D721Med (cell line): ENCODE results near the gene ZNF214.

ENCODE experiments used
- DNase-seq: peaks from one replicate; pipeline ENCODE4 v3.0.0; 2011; ENCODE audit warnings: low spot score; ENCODE audit not compliant: insufficient read length
- FAIRE-seq: peaks from 2 replicates; lab custom pipeline; 2011; peaks lifted over from hg19 to GRCh38; lab: Jason Lieb, UNC
- CTCF ChIP-seq: IDR thresholded peaks from 2 replicates; pipeline ENCODE4 v1.5.1; 2012; ENCODE audit warnings: mild to moderate bottlenecking, control low read depth; ENCODE audit not compliant: insufficient read depth; ENCODE audit errors: missing control alignments

ZNF214 gene

GRCh38 chr11:7016011-7016410, 4.1 kb downstream of the ZNF214 start:
- FAIRE-seq = no peak
- TF ChIP-seq CTCF = no peak
- no peak for DNase-seq

DNA sequence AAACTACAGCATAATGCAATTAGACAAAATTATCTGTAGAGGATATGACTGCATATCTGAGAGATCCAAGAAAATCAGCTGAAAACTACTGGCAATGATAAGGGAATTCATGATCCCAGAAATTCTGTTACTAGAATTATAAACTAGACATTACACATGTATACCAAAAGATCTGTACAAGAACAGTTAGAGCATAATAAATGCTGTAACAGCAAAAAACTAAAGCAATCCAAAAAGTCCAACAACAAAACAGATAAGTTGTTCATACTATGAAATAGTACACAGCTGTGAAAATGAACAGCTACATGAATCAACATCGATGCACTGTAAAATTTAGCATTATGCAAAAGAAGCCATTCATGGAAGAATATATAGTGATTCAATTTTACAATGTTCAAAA, 6.0 kb downstream of the ZNF214 start:
- no peak for FAIRE-seq
- no peak for DNase-seq
- no peak for TF ChIP-seq CTCF

DNA sequence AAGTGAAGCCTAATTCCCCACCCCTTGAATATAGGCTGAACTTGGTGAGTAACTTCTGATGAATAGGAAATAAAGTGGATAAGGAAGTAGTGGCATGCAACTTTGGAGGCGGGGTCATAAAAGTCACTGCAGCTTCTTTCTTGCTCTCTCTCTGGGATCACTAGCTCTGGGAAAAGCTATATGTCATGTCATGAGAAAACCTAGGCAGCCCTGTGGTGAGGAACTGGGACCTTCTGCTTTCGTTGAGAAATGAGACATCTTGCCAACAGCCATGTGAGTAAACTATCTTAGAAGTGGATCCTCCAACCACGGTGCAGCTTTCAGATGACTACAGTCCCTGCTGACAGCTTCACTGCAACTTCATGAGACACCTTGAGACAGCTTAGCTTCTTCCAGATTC, 15.7 kb downstream of the ZNF214 start:
- TF ChIP-seq CTCF = no peak
- FAIRE-seq (no peak), DNase-seq (no peak)

- FAIRE-seq (no peak), DNase-seq (no peak)
- no peak for TF ChIP-seq CTCF
These were observed 24.4 kb downstream of the ZNF214 start for GRCh38 chr11:6995703-6996102.

- FAIRE-seq = no peak
- TF ChIP-seq CTCF = no peak
- DNase-seq = no peak
These were observed 27.4 kb downstream of the ZNF214 start for GRCh38 chr11:6992457-6993417.

GRCh38 chr11:6992026-6992425, 28.1 kb downstream of the ZNF214 start:
- no peak for DNase-seq
- no peak for TF ChIP-seq CTCF
- FAIRE-seq = no peak

DNA sequence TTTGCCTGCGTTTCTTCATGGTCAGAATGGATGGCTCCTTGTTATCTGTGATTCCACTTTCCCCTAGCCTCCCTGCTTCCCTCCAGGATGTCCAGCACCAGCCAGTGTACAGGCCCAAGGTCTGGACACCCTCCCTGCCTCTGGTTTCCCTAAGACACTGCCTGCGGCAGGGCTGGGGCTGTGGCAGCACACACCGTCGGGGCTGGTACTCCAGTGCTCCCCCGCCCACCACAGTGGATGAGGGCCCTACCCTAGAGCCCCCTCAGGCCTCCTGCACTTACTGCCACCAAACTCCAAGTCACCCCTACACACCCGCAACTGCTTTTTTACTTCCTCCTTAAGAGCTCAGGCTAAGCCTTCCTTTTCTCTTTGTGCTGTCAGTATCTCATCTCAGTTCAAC, 28.9 kb downstream of the ZNF214 start:
- DNase-seq (no peak), FAIRE-seq (no peak)
- TF ChIP-seq CTCF = no peak
